HCT116 (cell line): ENCODE measurements around the gene SEM1. TPM values are rescaled to one million over a fixed set of nuclear protein-coding genes. Genes with fewer than 3 reads are reported as not detected.
A peak's percentile ranks its signal among the peaks of the same experiment; 100 is the strongest.

Experiments used
- ATAC-seq: fragments of 200-7000 bp; cut with Tn5 transposase; 2 replicates; pipeline ENCODE4 v1.9.1; 2020; ENCODE audit warnings: mild to moderate bottlenecking, moderate library complexity
- BruUV-seq: library from RNA; stranded (reverse); fragments of 400-500 nt; replicated peaks from 2 replicates; lab custom pipeline; 2021; lab: Mats Ljungman, UMichigan
- CTCF ChIA-PET: fragments of 300-600 bp; sonication (Branson Sonifier 250); formaldehyde crosslinking; loops from one replicate; lab custom pipeline; 2021; ENCODE audit warnings: antibody characterized with exemption; lab: Charles Lee
- POLR2A ChIA-PET: fragments of 300-600, 350-600 bp; sonication (Branson Sonifier 250); formaldehyde crosslinking; loops from one replicate; lab custom pipeline; 2021; ENCODE audit warnings: antibody characterized with exemption; lab: Charles Lee
- RAD21 ChIA-PET, 2 experiments: fragments of 300-600 bp; sonication (Branson Sonifier 250); formaldehyde crosslinking; loops; one replicate each; lab custom pipeline; 2023; ENCODE audit warnings: low total read pairs in 2 of 2; ENCODE audit not compliant: uncharacterized antibody in 2 of 2, unreplicated experiment in 2 of 2, low non-redundant PET in 1 of 2; lab: Charles Lee
- DNase-seq: peaks from one replicate; pipeline ENCODE4 v3.0.0-alpha.2; 2010; ENCODE audit warnings: low read depth, low spot score
- H2AFZ ChIP-seq: fragments of 200-600 bp; shearing (Covaris generic), sonication (generic); 2 replicates; pipeline ENCODE4 v1.6.1; 2017; ENCODE audit warnings: low read depth, mixed run types, mixed read lengths, antibody characterized with exemption, low read length; ENCODE audit not compliant: poor library complexity, severe bottlenecking
- H3K27ac ChIP-seq: 2 replicates; pipeline ENCODE4 v1.5.1; 2012; ENCODE audit warnings: low read depth, low read length
- H3K27me3 ChIP-seq: fragments of 200-600 bp; sonication (generic); 2 replicates; pipeline ENCODE4 v1.6.1; 2016; ENCODE audit warnings: mixed run types, low read length, mixed read lengths; ENCODE audit not compliant: insufficient read depth
- H3K36me3 ChIP-seq, 2 experiments: fragments of 200-500 bp in 1 of 2; fragments of 200-600 bp in 1 of 2; sonication (Bioruptor generic) in 1 of 2; sonication (generic) in 1 of 2; 2 replicates each; pipeline versions ENCODE4 v1.5.1 to v1.6.1; 2014 to 2016; ENCODE audit warnings: low read length in 2 of 2, inconsistent platforms in 1 of 2, mixed read lengths in 1 of 2, mixed run types in 1 of 2; ENCODE audit not compliant: insufficient read depth in 2 of 2, control insufficient read depth in 1 of 2
- H3K4me1 ChIP-seq, 2 experiments: fragments of 200-600 bp in 1 of 2; sonication (generic) in 1 of 2; 2 replicates each; pipeline versions ENCODE4 v1.5.1 to v1.6.1; 2012 to 2017; ENCODE audit warnings: low read length in 2 of 2, inconsistent platforms in 1 of 2, mild to moderate bottlenecking in 1 of 2, mixed read lengths in 1 of 2, mixed run types in 1 of 2, moderate library complexity in 1 of 2; ENCODE audit not compliant: insufficient read depth in 2 of 2, control insufficient read depth in 1 of 2
- H3K4me2 ChIP-seq: fragments of 200-600 bp; sonication (generic); 2 replicates; pipeline ENCODE4 v1.6.1; 2017; ENCODE audit warnings: mixed run types, low read length, mixed read lengths
- H3K4me3 ChIP-seq, 2 experiments: fragments of 200-600 bp in 1 of 2; sonication (generic) in 1 of 2; replicated peaks in 1 of 2; 2 replicates each; pipeline ENCODE4 v1.5.1; 2011 to 2016; ENCODE audit warnings: low read length in 2 of 2, control low read depth in 1 of 2, low read depth in 1 of 2, mild to moderate bottlenecking in 1 of 2, mixed read lengths in 1 of 2, mixed run types in 1 of 2
- H3K79me2 ChIP-seq: fragments of 200-600 bp; sonication (generic); 2 replicates; pipeline ENCODE4 v1.6.1; 2017; ENCODE audit warnings: mild to moderate bottlenecking, mixed run types, low read length, moderate library complexity, mixed read lengths; ENCODE audit not compliant: insufficient read depth
- H3K9ac ChIP-seq: fragments of 200-600 bp; sonication (generic); 2 replicates; pipeline ENCODE4 v1.6.1; 2016; ENCODE audit warnings: low read length, mixed read lengths
- H3K9me2 ChIP-seq: fragments of 200-600 bp; sonication (generic), shearing (Covaris generic); 2 replicates; pipeline ENCODE4 v1.6.1; 2017; ENCODE audit warnings: mixed run types, mild to moderate bottlenecking, moderate library complexity; ENCODE audit not compliant: insufficient read depth
- H3K9me3 ChIP-seq, 2 experiments: fragments of 200-500 bp in 1 of 2; fragments of 200-600 bp in 1 of 2; sonication (Bioruptor generic) in 1 of 2; sonication (generic) in 1 of 2; 2 replicates each; pipeline ENCODE4 v1.6.1; 2014 to 2017; ENCODE audit warnings: low read length in 2 of 2, mixed read lengths in 2 of 2, inconsistent platforms in 1 of 2, low read depth in 1 of 2, mild to moderate bottlenecking in 1 of 2, mixed run types in 1 of 2, moderate library complexity in 1 of 2; ENCODE audit not compliant: control insufficient read depth in 1 of 2, insufficient read depth in 1 of 2
- H4K20me1 ChIP-seq: fragments of 200-600 bp; sonication (generic), shearing (Covaris generic); 2 replicates; pipeline ENCODE4 v1.6.1; 2017; ENCODE audit warnings: mixed run types, mild to moderate bottlenecking, moderate library complexity; ENCODE audit not compliant: insufficient read depth
- CBX3 ChIP-seq: IDR thresholded peaks from 2 replicates; pipeline ENCODE4 v1.6.1; 2012; ENCODE audit warnings: low read depth
- CEBPB ChIP-seq: IDR thresholded peaks from 2 replicates; pipeline ENCODE4 v1.6.1; 2012; ENCODE audit warnings: low read depth
- EGR1 ChIP-seq: IDR thresholded peaks from 2 replicates; pipeline ENCODE4 v1.6.1; 2012; ENCODE audit warnings: low read depth
- ELF1 ChIP-seq: IDR thresholded peaks from 2 replicates; pipeline ENCODE4 v1.6.1; 2012; ENCODE audit warnings: low read depth, borderline replicate concordance
- EZH2 ChIP-seq: fragments of 200-600 bp; sonication (generic); IDR thresholded peaks from 2 replicates; pipeline ENCODE4 v1.6.1; 2017; ENCODE audit warnings: antibody characterized with exemption, mixed run types
- FOSL1 ChIP-seq: IDR thresholded peaks from 2 replicates; pipeline ENCODE4 v1.6.1; 2012; ENCODE audit warnings: low read depth
- JUND ChIP-seq: IDR thresholded peaks from 2 replicates; pipeline ENCODE4 v1.6.1; 2012
- MAX ChIP-seq: IDR thresholded peaks from 2 replicates; pipeline ENCODE4 v1.6.1; 2012
- POLR2A ChIP-seq: IDR thresholded peaks from 2 replicates; pipeline ENCODE4 v1.7.0; 2011; ENCODE audit warnings: borderline replicate concordance; ENCODE audit not compliant: insufficient read depth, insufficient read length; ENCODE audit errors: extremely low read depth
- POLR2AphosphoS5 ChIP-seq: IDR thresholded peaks from 2 replicates; pipeline ENCODE4 v1.6.1; 2011; ENCODE audit warnings: mild to moderate bottlenecking, low read depth, low read length, moderate library complexity
- SP1 ChIP-seq: IDR thresholded peaks from 2 replicates; pipeline ENCODE4 v1.6.1; 2012; ENCODE audit warnings: low read depth
- SRF ChIP-seq: IDR thresholded peaks from 2 replicates; pipeline ENCODE4 v1.6.1; 2012; ENCODE audit warnings: low read depth
- YY1 ChIP-seq: IDR thresholded peaks from 2 replicates; pipeline ENCODE4 v1.6.1; 2011; ENCODE audit warnings: low read length, low read depth, moderate library complexity, mild to moderate bottlenecking; ENCODE audit not compliant: insufficient replicate concordance; ENCODE audit errors: extremely low read depth
- ZFX ChIP-seq: fragments of 450-650 bp; IDR thresholded peaks from 2 replicates; pipeline ENCODE4 v1.6.1; 2017
- ZNF274 ChIP-seq: fragments of 200-500 bp; sonication (Bioruptor generic); IDR thresholded peaks from 2 replicates; pipeline ENCODE4 v1.6.1; 2014; ENCODE audit warnings: mild to moderate bottlenecking, low read depth, low read length, inconsistent platforms
- intact Hi-C: fragments of 100-400 bp; cut with micrococcal nuclease; formaldehyde crosslinking; loops from 2 replicates; pipeline ENCODE4 v1.10.0; 2022
- total RNA-seq: library from RNA; stranded (reverse); gene quantifications from one replicate; pipeline ENCODE4 v1.2.1, GENCODE V29; 2021; ENCODE audit not compliant: unreplicated experiment
- TF ChIP-seq, protein P1 (sequence below): IDR thresholded peaks from 2 replicates; pipeline ENCODE4 v1.6.1; 2012; ENCODE audit warnings: low read depth

SEM1 gene
- total RNA-seq, 1 experiment from 2014 or later, result 45.7 TPM

- peaks cover 56% of the 10 kb centered on the region for H3K79me2 ChIP-seq
- ChIA-PET POLR2A (no interaction called here), CTCF (no interaction called here)
Observed at GRCh38 chr7:96708872-96709271, 774 bp downstream of the SEM1 start.

DNA sequence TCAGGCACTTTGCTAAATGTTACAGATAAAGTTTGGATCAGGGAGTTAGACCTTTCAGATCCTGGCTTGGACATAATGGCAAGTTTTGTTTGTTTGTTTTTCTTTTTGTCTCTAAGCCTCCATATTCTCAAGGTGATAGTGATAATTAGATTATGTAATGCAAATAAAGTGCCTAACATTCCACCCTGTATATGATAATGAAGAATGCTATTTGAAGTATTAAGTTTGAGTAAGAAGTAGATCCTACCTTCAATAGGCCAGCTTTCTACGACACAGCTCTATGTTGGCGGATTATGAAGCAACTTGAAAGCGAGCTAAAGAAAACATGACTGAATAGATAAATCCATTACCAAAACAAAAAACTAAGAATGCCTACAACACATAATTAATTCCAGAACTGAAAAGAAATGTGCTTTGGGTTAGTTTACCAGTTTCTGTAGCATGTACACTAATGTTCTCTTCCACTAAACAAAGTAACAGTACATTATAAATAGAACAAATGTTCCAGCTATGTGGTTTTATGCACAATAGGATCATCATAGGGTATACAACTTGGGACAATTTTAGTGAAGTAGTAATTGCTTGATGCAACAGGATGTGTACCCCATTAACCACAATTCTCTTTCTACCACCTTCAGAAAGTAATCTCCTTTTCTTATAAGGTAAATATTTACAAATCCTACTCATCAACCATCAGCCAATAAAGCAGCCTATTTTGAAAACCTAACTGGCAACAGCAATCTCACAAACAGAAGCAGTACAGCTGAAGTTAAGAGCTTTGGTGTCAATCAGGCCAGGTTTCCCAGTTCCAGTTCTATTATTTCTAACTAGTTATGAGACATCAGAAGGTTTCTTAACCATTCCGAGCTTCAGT is 1.5 kb downstream of the SEM1 start:
- CTCF ChIA-PET, result no interaction called here
- H3K4me1 ChIP-seq, result peaks cover 3 to 14% of the 10 kb centered on the region in 2 experiments; a peak in 3 of 4 replicates
- peak overlapping the region; percentile 83 for H3K9ac ChIP-seq
- intact Hi-C loops, result no loop called here
- POLR2A ChIA-PET, result no interaction called here
- DNase-seq (no peak), ATAC-seq (no peak)
- no peak overlapping the region for H3K27ac ChIP-seq
- RAD21 ChIA-PET, result no interaction called here
- H3K4me3 ChIP-seq, result peak overlapping the region; percentile 63 to 97
- peaks cover 64% of the 10 kb centered on the region for H3K79me2 ChIP-seq
- H3K4me2 ChIP-seq, result peak overlapping the region; percentile 83
- peaks cover 0 to under 1% of the 10 kb centered on the region in 2 experiments; a peak in 1 of 4 replicates for H3K9me3 ChIP-seq
- H4K20me1 ChIP-seq, result peaks cover 7% of the 10 kb centered on the region; the same call in 1 of the 2 replicates
- peaks cover 0 to 4% of the 10 kb centered on the region in 2 experiments; a peak in 1 of 4 replicates for H3K36me3 ChIP-seq
- H3K9me2 ChIP-seq, result no peaks in the 10 kb centered on the region
- no peaks in the 10 kb centered on the region for H3K27me3 ChIP-seq
- no peak overlapping the region for H2AFZ ChIP-seq
- no TSS peak for BruUV-seq
- TF ChIP-seq POLR2AphosphoS5 (no peak), SRF (no peak), CEBPB (no peak), EZH2 (no peak), POLR2A (no peak), ZNF274 (no peak), ZFX (no peak), YY1 (no peak), FOSL1 (no peak), JUND (no peak), SP1 (no peak), MAX (no peak), ELF1 (no peak)
- TF ChIP-seq, protein P1, sequence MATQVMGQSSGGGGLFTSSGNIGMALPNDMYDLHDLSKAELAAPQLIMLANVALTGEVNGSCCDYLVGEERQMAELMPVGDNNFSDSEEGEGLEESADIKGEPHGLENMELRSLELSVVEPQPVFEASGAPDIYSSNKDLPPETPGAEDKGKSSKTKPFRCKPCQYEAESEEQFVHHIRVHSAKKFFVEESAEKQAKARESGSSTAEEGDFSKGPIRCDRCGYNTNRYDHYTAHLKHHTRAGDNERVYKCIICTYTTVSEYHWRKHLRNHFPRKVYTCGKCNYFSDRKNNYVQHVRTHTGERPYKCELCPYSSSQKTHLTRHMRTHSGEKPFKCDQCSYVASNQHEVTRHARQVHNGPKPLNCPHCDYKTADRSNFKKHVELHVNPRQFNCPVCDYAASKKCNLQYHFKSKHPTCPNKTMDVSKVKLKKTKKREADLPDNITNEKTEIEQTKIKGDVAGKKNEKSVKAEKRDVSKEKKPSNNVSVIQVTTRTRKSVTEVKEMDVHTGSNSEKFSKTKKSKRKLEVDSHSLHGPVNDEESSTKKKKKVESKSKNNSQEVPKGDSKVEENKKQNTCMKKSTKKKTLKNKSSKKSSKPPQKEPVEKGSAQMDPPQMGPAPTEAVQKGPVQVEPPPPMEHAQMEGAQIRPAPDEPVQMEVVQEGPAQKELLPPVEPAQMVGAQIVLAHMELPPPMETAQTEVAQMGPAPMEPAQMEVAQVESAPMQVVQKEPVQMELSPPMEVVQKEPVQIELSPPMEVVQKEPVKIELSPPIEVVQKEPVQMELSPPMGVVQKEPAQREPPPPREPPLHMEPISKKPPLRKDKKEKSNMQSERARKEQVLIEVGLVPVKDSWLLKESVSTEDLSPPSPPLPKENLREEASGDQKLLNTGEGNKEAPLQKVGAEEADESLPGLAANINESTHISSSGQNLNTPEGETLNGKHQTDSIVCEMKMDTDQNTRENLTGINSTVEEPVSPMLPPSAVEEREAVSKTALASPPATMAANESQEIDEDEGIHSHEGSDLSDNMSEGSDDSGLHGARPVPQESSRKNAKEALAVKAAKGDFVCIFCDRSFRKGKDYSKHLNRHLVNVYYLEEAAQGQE, result no peak

More at GRCh38 chr7:96708872-96709271, 774 bp downstream of the SEM1 start:
- Histone ChIP-seq H2AFZ (no peak overlapping the region), H3K27ac (peak overlapping the region; percentile 80), H3K9ac (peak overlapping the region; percentile 83), H3K9me2 (no peaks in the 10 kb centered on the region), H3K4me2 (peak overlapping the region; percentile 83), H4K20me1 (peaks cover 7% of the 10 kb centered on the region; the same call in 1 of the 2 replicates), H3K27me3 (no peaks in the 10 kb centered on the region), H3K4me3 (peak overlapping the region; percentile 63 to 97), H3K36me3 (peaks cover 0 to 4% of the 10 kb centered on the region in 2 experiments; a peak in 1 of 4 replicates), H3K4me1 (peaks cover 3 to 14% of the 10 kb centered on the region in 2 experiments; a peak in 3 of 4 replicates), H3K9me3 (peaks cover 0 to 3% of the 10 kb centered on the region in 2 experiments; a peak in 1 of 4 replicates)
- DNase-seq, result no peak
- no TSS peak for BruUV-seq
- ATAC-seq, result peak; percentile 20
- intact Hi-C loops, result no loop called here
- no peak for TF ChIP-seq CBX3
- TF ChIP-seq YY1, result no peak
- no peak for TF ChIP-seq EGR1
- RAD21 ChIA-PET, result no interaction called here
